ENCODE data around the gene TMC8.

- TF ChIP-seq, protein P1, sequence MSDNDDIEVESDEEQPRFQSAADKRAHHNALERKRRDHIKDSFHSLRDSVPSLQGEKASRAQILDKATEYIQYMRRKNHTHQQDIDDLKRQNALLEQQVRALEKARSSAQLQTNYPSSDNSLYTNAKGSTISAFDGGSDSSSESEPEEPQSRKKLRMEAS (IDR thresholded peaks at IDR 0.05) = peak; percentile 52; the same call in 1 of the 2 replicates
- TF ChIP-seq YY1 (IDR thresholded peaks at IDR 0.05; ENCODE audit: low read depth) (0 out of 2 replicates have a peak, but pooled peaks have one; percentile 15), TAF1 (IDR thresholded peaks at IDR 0.05; ENCODE audit: low read depth) (no peak), EP300 (IDR thresholded peaks at IDR 0.05; ENCODE audit: borderline replicate concordance) (peak; percentile 25; the same call in 1 of the 2 replicates), NFIC (IDR thresholded peaks at IDR 0.05) (peak; percentile 57), TEAD4 (IDR thresholded peaks at IDR 0.05) (no peak), CREB1 (IDR thresholded peaks at IDR 0.05; ENCODE audit: low read depth) (no peak), RAD21 (IDR thresholded peaks at IDR 0.05; ENCODE audit: low read depth) (no peak), TCF12 (IDR thresholded peaks at IDR 0.05; ENCODE audit: low read depth) (0 out of 2 replicates have a peak, but pooled peaks have one; percentile 19), EGR1 (IDR thresholded peaks at IDR 0.05) (no peak), CEBPB (IDR thresholded peaks at IDR 0.05) (no peak)
These were observed 11.7 kb downstream of the TMC8 start for GRCh38 chr17:78142119-78142861.

Data from Ishikawa (cell line).